Choroid plexus epithelial cell (primary cell): Measurements from ENCODE around the gene DNAJC7.

Experiments used
- DNase-seq: peaks from one replicate; pipeline ENCODE4 v3.0.0-alpha.2; 2010; ENCODE audit warnings: low read depth
- H3K4me3 ChIP-seq: 2 replicates; pipeline ENCODE4 v1.5.1; 2011; ENCODE audit warnings: low read depth, mild to moderate bottlenecking, control low read depth, low read length, moderate library complexity
- TF ChIP-seq, protein P1 (sequence below): conservative IDR thresholded peaks from 2 replicates; pipeline ENCODE4 v1.5.1; 2011; ENCODE audit warnings: low read depth, mild to moderate bottlenecking, control low read depth, inconsistent platforms, low read length, moderate library complexity

DNAJC7 gene

DNA sequence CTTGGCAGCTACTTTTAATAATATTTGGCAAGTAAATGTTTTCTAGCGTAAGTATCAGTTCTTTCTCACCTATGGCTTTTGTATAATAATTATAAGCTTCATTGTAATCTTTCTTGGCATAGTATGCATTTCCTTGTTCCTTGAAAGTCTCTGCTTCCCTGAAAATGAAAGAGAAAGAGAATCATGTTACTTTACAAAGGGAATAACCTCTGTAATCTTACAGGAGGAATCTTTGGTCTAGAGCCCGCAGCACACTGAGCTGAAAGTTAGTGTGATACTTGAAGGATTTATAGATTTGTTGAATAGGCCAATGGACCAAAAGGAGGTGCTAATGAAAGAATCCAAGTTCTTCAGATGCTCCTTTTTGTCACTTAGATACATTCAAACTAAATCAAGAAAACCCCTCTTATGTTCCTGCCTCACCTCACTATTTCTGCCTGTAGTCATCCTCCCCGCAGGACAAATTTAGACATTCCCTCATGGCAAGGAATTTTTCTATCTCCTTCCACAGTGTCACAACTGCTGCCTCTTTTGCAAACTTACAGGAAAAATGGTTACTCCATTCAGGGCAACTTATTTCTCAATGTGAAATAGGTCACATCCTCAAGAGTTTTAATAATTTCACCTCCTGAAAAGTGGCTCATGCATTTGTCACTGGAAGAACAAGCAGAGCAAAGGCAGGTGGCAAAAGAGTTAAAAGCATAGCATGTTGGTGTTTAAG is 16.7 kb downstream of the DNAJC7 start:
- DNase-seq: no peak
- TF ChIP-seq, protein P1, sequence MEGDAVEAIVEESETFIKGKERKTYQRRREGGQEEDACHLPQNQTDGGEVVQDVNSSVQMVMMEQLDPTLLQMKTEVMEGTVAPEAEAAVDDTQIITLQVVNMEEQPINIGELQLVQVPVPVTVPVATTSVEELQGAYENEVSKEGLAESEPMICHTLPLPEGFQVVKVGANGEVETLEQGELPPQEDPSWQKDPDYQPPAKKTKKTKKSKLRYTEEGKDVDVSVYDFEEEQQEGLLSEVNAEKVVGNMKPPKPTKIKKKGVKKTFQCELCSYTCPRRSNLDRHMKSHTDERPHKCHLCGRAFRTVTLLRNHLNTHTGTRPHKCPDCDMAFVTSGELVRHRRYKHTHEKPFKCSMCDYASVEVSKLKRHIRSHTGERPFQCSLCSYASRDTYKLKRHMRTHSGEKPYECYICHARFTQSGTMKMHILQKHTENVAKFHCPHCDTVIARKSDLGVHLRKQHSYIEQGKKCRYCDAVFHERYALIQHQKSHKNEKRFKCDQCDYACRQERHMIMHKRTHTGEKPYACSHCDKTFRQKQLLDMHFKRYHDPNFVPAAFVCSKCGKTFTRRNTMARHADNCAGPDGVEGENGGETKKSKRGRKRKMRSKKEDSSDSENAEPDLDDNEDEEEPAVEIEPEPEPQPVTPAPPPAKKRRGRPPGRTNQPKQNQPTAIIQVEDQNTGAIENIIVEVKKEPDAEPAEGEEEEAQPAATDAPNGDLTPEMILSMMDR: no peak
- H3K4me3 ChIP-seq: no peak overlapping the region

DNA sequence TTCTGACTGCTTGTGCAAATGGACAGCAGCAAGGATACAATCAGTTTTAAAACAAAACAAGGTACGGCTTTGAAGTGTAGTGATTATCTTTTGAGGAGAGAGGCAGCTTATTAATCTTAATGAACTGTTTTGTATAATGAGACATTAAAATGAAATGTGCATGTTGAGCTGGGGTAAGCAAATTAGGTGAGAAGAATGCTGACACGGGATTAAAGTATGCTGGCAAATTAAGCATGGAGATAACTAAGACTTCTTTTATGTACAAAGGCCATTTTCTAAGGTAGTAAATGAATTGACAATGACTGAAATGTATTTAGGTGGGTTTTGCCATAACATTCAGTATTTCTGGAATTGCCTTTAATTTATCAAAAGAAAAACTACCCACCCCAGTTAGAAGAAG is 18.7 kb downstream of the DNAJC7 start:
- TF ChIP-seq, protein P1: no peak
- no peak overlapping the region for H3K4me3 ChIP-seq
- DNase-seq: no peak

DNA sequence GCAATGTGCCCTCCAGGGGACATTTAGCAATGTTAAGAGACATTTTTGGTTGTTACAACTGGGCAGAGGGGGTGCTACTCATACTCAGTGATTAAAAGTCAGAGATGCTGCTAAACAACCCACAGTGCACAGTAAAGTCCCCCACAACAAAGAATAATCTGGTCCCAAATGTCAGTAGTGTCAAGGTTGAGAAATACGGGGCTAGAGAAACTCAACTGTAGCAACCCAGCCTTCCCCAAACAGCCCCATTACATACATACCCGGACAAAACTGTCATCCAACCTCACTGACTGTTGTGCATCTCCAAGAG is 20.4 kb downstream of the DNAJC7 start:
- TF ChIP-seq, protein P1: no peak
- no peak for DNase-seq
- H3K4me3 ChIP-seq: no peak overlapping the region

DNA sequence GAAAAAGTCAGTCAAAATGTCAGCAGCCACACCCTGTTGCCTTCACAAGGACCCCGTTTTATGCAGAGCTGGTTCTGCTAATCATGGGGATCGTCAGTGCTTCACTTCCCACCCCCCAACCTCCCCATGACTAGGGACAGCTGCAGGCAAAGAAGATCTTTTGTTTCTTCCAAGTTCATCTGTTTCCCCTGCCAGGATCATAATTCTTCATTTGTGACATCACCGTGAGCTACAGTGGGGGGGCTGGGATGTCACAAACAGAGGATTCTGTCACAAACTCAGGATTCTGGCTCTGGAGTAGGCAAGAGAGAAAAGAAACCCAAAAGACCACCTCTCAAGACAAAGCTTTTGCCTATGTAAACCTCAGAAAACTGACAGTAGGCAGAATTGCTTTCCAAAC is 24.7 kb downstream of the DNAJC7 start:
- TF ChIP-seq, protein P1: no peak
- H3K4me3 ChIP-seq: no peak overlapping the region
- peak; percentile 39 for DNase-seq

DNA sequence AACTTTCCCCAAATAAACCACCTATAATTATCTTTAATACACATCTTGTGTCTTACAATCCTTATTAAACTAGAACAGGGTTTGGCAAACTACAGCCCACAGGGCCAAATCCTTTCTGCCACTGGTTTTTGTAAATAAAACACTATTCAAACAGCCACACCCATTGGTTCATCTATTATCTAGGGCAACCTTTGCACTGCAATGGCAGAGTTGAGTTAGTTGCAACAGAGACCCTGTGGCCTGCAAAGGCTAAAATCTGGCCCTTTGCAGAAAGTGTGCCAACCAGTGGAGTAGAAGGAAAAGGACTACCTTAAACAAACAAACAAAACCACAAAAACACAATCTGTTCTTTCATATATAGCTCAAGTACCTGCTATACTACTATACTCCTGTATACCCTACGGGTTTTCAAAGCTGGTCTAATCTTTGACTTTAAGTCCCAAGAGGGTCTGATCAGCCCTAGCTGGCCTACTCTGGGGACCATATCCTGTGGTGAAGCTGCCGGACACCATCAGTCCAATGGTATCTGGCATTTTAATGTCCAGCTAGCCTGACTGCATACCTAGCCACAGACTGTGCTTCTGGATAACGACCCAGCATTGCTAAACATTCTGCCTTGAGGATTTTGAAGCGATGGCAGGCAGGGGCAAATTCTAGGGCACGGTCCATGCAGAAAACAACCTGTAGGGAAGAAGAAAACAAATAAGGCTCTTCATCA is 27.4 kb downstream of the DNAJC7 start:
- H3K4me3 ChIP-seq: no peak overlapping the region
- TF ChIP-seq, protein P1: no peak
- no peak for DNase-seq

DNA sequence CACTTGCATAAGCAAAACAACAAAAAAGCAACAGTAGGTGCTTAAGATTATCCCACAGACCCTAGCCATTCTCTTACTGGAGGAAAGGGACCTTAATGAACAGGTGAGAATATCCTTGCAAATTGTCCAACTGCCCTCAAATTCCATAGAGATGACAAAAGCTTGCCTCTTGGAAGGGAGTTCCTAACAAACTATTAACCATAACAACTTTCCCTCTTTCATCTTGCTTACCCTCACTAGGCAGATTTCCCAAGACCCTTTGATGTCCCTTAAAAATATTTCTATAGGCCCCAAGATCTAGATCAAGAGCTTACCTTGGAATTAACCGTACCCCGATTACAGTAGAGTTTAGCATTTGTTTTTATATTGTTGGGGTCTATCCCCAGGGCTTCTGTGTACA is 28.8 kb downstream of the DNAJC7 start:
- TF ChIP-seq, protein P1: no peak
- DNase-seq: no peak
- H3K4me3 ChIP-seq: no peak overlapping the region

DNA sequence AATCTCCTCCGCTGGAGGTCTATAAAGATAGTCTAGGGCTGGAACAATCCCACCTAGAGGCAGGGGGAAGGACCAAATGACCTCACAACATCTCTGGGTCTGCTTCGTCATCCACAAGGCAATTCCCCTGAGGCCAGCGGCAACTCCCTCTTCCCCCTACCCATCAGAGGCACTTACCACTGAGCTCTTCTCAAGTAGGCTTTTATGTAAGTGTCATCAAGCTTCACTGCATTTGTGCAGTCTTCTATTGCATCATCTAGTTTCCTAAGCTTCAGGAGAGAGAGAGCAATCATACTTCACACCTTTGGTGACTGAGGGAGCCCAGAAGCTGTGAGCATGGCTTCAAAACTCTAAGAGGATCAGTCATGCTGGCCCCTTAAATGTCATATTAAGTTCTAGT is 29.6 kb downstream of the DNAJC7 start:
- DNase-seq: peak; percentile 51
- no peak overlapping the region for H3K4me3 ChIP-seq
- TF ChIP-seq, protein P1: no peak
